HepG2 (cell line): ENCODE results near the gene ROMO1. TPM values are rescaled to one million over a fixed set of nuclear protein-coding genes. Genes with fewer than 3 reads are reported as not detected.

ENCODE experiments used
- ATF7 ChIP-seq, 2 experiments: fragments of 450-650 bp in 1 of 2; sonication (generic) in 1 of 2; formaldehyde crosslinking in 1 of 2; IDR thresholded peaks; 2 replicates each; pipeline versions ENCODE4 v1.4.0 to v1.6.1; 2016 to 2020; ENCODE audit warnings: antibody characterized with exemption in 1 of 2, mild to moderate bottlenecking in 1 of 2, missing genetic modification reagents in 1 of 2
- CREB3 ChIP-seq: sonication (generic); formaldehyde crosslinking; IDR thresholded peaks from 2 replicates; pipeline ENCODE4 v1.5.0; 2020; ENCODE audit warnings: missing genetic modification reagents
- GPBP1L1 ChIP-seq: sonication (generic); formaldehyde crosslinking; IDR thresholded peaks from 2 replicates; pipeline ENCODE4 v1.5.0; 2020; ENCODE audit warnings: mild to moderate bottlenecking, missing genetic modification reagents
- KAT2B ChIP-seq: fragments of 150-350 bp; IDR thresholded peaks from 2 replicates; pipeline ENCODE4 v1.6.1; 2014; ENCODE audit warnings: low read depth, low read length, borderline replicate concordance
- LRRFIP1 ChIP-seq: sonication (generic); formaldehyde crosslinking; conservative IDR thresholded peaks from 2 replicates; pipeline ENCODE4 v1.4.0; 2020; ENCODE audit warnings: missing genetic modification reagents
- MTF2 ChIP-seq: sonication (generic); formaldehyde crosslinking; IDR thresholded peaks from 2 replicates; pipeline ENCODE4 v1.5.0; 2020; ENCODE audit warnings: missing genetic modification reagents, borderline replicate concordance
- NFRKB ChIP-seq: fragments of 450-650 bp; IDR thresholded peaks from 2 replicates; pipeline ENCODE4 v1.6.1; 2017
- NR1H2 ChIP-seq: sonication (generic); formaldehyde crosslinking; IDR thresholded peaks from 2 replicates; pipeline ENCODE4 v1.8.1; 2022; ENCODE audit warnings: low read depth, missing genetic modification reagents, borderline replicate concordance
- SAFB2 ChIP-seq: sonication (generic); formaldehyde crosslinking; IDR thresholded peaks from 2 replicates; pipeline ENCODE4 v1.5.1; 2020; ENCODE audit warnings: missing genetic modification reagents, low read depth, mild to moderate bottlenecking, borderline replicate concordance
- STAT5B ChIP-seq: sonication (generic); formaldehyde crosslinking; IDR thresholded peaks from 2 replicates; pipeline ENCODE4 v1.4.0; 2020; ENCODE audit warnings: missing genetic modification reagents
- ZBTB39 ChIP-seq: sonication (generic); formaldehyde crosslinking; IDR thresholded peaks from 2 replicates; pipeline ENCODE4 v1.5.0; 2020; ENCODE audit warnings: missing genetic modification reagents
- ZNF281 ChIP-seq: sonication (generic); formaldehyde crosslinking; IDR thresholded peaks from 2 replicates; pipeline ENCODE4 v1.4.0; 2020; ENCODE audit warnings: missing genetic modification reagents, borderline replicate concordance
- ZNF30 ChIP-seq: sonication (generic); formaldehyde crosslinking; IDR thresholded peaks from 2 replicates; pipeline ENCODE4 v1.5.0; 2020; ENCODE audit warnings: mild to moderate bottlenecking, missing genetic modification reagents
- ZNF354B ChIP-seq: sonication (generic); formaldehyde crosslinking; IDR thresholded peaks from 2 replicates; pipeline ENCODE4 v1.8.0; 2022; ENCODE audit warnings: mild to moderate bottlenecking, missing genetic modification reagents
- ZNF468 ChIP-seq: sonication (generic); formaldehyde crosslinking; IDR thresholded peaks from 2 replicates; pipeline ENCODE4 v1.8.0; 2022; ENCODE audit warnings: mild to moderate bottlenecking, moderate library complexity, missing genetic modification reagents
- ZNF496 ChIP-seq: sonication (generic); formaldehyde crosslinking; IDR thresholded peaks from 2 replicates; pipeline ENCODE4 v1.8.1; 2023; ENCODE audit warnings: mild to moderate bottlenecking, moderate library complexity, missing genetic modification reagents; ENCODE audit not compliant: insufficient replicate concordance
- ZNF569 ChIP-seq: sonication (generic); formaldehyde crosslinking; IDR thresholded peaks from 2 replicates; pipeline ENCODE4 v1.5.0; 2020; ENCODE audit warnings: mild to moderate bottlenecking, missing genetic modification reagents, moderate library complexity, borderline replicate concordance
- ZNF788 ChIP-seq: sonication (generic); formaldehyde crosslinking; IDR thresholded peaks from 2 replicates; pipeline ENCODE4 v1.5.0; 2020; ENCODE audit warnings: mild to moderate bottlenecking, missing genetic modification reagents, borderline replicate concordance
- polyA plus RNA-seq, 8 experiments: library from polyadenylated mRNA; depleted of rRNA in 3 of 8; stranded (reverse) in 7 of 8; unstranded in 1 of 8; fragments of >200 nt; fragmentation: Illumina TruSeq in 4 of 8; extraction: Trizol in 4 of 8; gene quantifications; 2 replicates each; pipeline versions ENCODE4 v1.2.1 to v1.2.3, GENCODE V29; 2011 to 2016; ENCODE audit warnings: low read depth in 4 of 8, missing spikeins in 1 of 8, mixed read lengths in 1 of 8; ENCODE audit not compliant: insufficient read depth in 1 of 8
- total RNA-seq, 5 experiments: library from RNA; depleted of rRNA; stranded (reverse); fragments of >200 nt; fragmentation: Illumina TruSeq; extraction: Trizol; gene quantifications; 2 replicates each; pipeline ENCODE4 v1.2.3, GENCODE V29; 2016; ENCODE audit warnings: low read depth in 1 of 5

ROMO1 gene
- total and polyA plus RNA-seq, 2 of the 13 experiments (the other 11 are each of a cell fraction or from before 2014, with no cell fraction given), result 636 to 755 TPM

- TF ChIP-seq ZNF354B, result peak; percentile 61
- peak; percentile 90; the same call in 1 of the 2 replicates for TF ChIP-seq LRRFIP1
- TF ChIP-seq STAT5B (CRISPR knock-in tag), result peak; percentile 96
- no peak for TF ChIP-seq GPBP1L1 (CRISPR knock-in tag)
- TF ChIP-seq ZNF496 (CRISPR knock-in tag), result no peak
- TF ChIP-seq ZNF30, result peak; percentile 96
- TF ChIP-seq SAFB2, result peak; percentile 97
- 0 out of 2 replicates have a peak, but pooled peaks have one; percentile 26 for TF ChIP-seq ZNF569 (CRISPR knock-in tag)
- peak; percentile 87 for TF ChIP-seq ATF7 (IDR thresholded peaks at IDR 0.05)
- peak; percentile 91 for TF ChIP-seq ATF7 (CRISPR knock-in tag; IDR thresholded peaks at IDR 0.05)
- TF ChIP-seq MTF2 (CRISPR knock-in tag), result no peak
- peak; percentile 43 for TF ChIP-seq KAT2B
- peak; percentile 91 for TF ChIP-seq ZBTB39
- peak; percentile 100 for TF ChIP-seq NFRKB
- TF ChIP-seq ZNF281 (CRISPR knock-in tag), result peak; percentile 100
- peak; percentile 96 for TF ChIP-seq NR1H2 (CRISPR knock-in tag)
- peak; percentile 93; the same call in 1 of the 2 replicates for TF ChIP-seq ZNF468 (CRISPR knock-in tag)
- peak; percentile 38 for TF ChIP-seq CREB3
- TF ChIP-seq ZNF788 (CRISPR knock-in tag), result peak; percentile 99
Observed at GRCh38 chr20:35741892-35742740, 42.9 kb downstream of the ROMO1 start, which contains the start of gene RBM39 (continued).
